Glutamatergic neuron (in vitro differentiated cells): ENCODE results near the gene KRTAP4-12. TPM values are rescaled to one million over a fixed set of nuclear protein-coding genes. Genes with fewer than 3 reads are reported as not detected.
"Not testable (repeated sequence)": the region's sequence is repeated elsewhere in the genome, so short reads cannot be mapped to it uniquely, and the experiment has no call there.

Source experiments
- DNase-seq: peaks from one replicate; pipeline ENCODE4 v3.0.0; 2022
- H3K27ac Mint-ChIP-seq: one replicate; pipeline ENCODE4 v1.8.0; 2020; ENCODE audit warnings: mild to moderate bottlenecking, mixed read lengths, inconsistent platforms; ENCODE audit not compliant: unreplicated experiment
- H3K27me3 Mint-ChIP-seq: one replicate; pipeline ENCODE4 v1.8.0; 2020; ENCODE audit warnings: mild to moderate bottlenecking, moderate library complexity, mixed read lengths, inconsistent platforms; ENCODE audit not compliant: unreplicated experiment
- H3K36me3 Mint-ChIP-seq: one replicate; pipeline ENCODE4 v1.8.0; 2020; ENCODE audit warnings: mild to moderate bottlenecking, mixed read lengths, inconsistent platforms; ENCODE audit not compliant: unreplicated experiment
- H3K4me1 Mint-ChIP-seq: one replicate; pipeline ENCODE4 v1.8.0; 2020; ENCODE audit warnings: mild to moderate bottlenecking, low read depth, mixed read lengths, inconsistent platforms; ENCODE audit not compliant: unreplicated experiment
- H3K4me3 Mint-ChIP-seq: one replicate; pipeline ENCODE4 v1.8.0; 2020; ENCODE audit warnings: mild to moderate bottlenecking, mixed read lengths, inconsistent platforms; ENCODE audit not compliant: unreplicated experiment
- H3K9me3 Mint-ChIP-seq: one replicate; pipeline ENCODE4 v1.8.0; 2020; ENCODE audit warnings: mild to moderate bottlenecking, moderate library complexity, mixed read lengths, inconsistent platforms; ENCODE audit not compliant: unreplicated experiment
- CTCF ChIP-seq: fragments of 200-600 bp; sonication (generic); IDR thresholded peaks from one replicate; pipeline ENCODE4 v1.5.0; 2021; ENCODE audit not compliant: partially characterized antibody, unreplicated experiment
- total RNA-seq: library from RNA; stranded (reverse); fragmentation: NEBNext Ultra II Directional; extraction: Animal tissue kit (Norgen Biotek cat#: 25700); gene quantifications from one replicate; pipeline ENCODE4 v1.2.1, GENCODE V29; 2021; ENCODE audit not compliant: unreplicated experiment

Gene KRTAP4-12
- total RNA-seq, 1 donor from 2014 or later, result not detected

DNA sequence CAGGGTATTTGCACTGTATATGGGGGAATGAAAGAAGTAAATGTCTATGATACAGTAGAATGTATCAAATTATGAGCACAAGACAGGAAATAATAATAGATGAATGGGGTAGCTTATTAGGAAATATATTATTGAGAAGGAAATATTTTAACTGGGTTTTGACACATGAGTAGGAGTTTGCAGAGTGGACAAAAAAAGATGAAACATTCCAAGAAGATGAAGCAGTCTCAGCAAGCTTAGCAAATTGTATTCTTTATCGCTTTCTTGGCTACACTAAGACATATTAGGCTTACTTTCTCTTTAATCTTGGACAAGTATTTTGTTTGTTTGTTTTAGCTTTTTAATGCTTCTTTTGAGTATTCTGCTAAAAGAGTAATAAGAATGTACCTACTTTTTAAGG, 20.1 kb downstream of the KRTAP4-12 start:
- Mint-ChIP-seq H3K36me3 (peaks cover 18% of the 10 kb centered on the region), H3K27me3 (peaks cover 3% of the 10 kb centered on the region), H3K27ac (no peak overlapping the region), H3K4me3 (no peak overlapping the region), H3K4me1 (no peaks in the 10 kb centered on the region), H3K9me3 (peaks cover 15% of the 10 kb centered on the region)
- DNase-seq, result no peak
- no peak for TF ChIP-seq CTCF

GRCh38 chr17:41101586-41102259, 22.3 kb downstream of the KRTAP4-12 start, which contains the start of gene KRTAP4-16:
Gene KRTAP4-16, minus strand, starts transcription at chr17:41102209. Its CDS starts 0 bp downstream, at chr17:41102209.
- H3K4me1 Mint-ChIP-seq, result no peaks in the 10 kb centered on the region
- DNase-seq, result peak; percentile 23
- no peak within 1 kb of the TSS for H3K27ac Mint-ChIP-seq
- peaks cover 24% of the 10 kb centered on the region for H3K36me3 Mint-ChIP-seq
- peaks cover 21% of the 10 kb centered on the region for H3K9me3 Mint-ChIP-seq
- no peak within 1 kb of the TSS for H3K4me3 Mint-ChIP-seq
- TF ChIP-seq CTCF, result no peak
- peaks cover 3% of the 10 kb centered on the region for H3K27me3 Mint-ChIP-seq

GRCh38 chr17:41099682-41100480, 24.1 kb downstream of the KRTAP4-12 start:
- Mint-ChIP-seq H3K36me3 (peaks cover 17% of the 10 kb centered on the region), H3K9me3 (peaks cover 16% of the 10 kb centered on the region)
- H3K4me3 Mint-ChIP-seq, DNase-seq, H3K4me1 Mint-ChIP-seq, H3K27ac Mint-ChIP-seq, H3K27me3 Mint-ChIP-seq: not testable (repeated sequence)

GRCh38 chr17:41098481-41098880, 25.5 kb downstream of the KRTAP4-12 start:
- DNase-seq, result no peak
- Mint-ChIP-seq H3K27ac (no peak overlapping the region), H3K4me1 (no peaks in the 10 kb centered on the region), H3K36me3 (peaks cover 15% of the 10 kb centered on the region), H3K9me3 (peaks cover 19% of the 10 kb centered on the region), H3K4me3 (no peak overlapping the region), H3K27me3 (no peaks in the 10 kb centered on the region)
- TF ChIP-seq CTCF, result no peak

DNA sequence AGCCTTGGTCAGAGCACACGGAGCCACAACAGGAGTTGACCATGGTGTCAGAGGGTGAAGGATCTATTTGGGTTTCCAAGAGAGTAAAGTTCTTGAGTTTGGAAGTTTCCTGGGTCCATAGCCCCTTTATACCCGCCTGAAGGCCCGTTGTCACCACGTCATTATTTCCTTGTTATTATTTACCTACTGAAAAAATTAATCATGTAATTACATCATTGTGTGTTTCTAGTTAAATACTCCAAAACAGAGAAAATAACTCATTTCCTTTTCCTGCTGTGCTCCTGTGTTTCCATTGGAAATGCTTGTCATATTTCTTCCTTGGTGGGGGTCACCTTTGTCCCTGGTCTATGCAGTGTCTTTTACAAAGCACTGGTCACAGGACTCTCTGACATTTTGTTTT, 25.9 kb downstream of the KRTAP4-12 start, which contains the start of gene KRTAP4-8:
TSS of gene KRTAP4-8 (minus strand) at position 101 of the 400 bp plus-strand sequence. CDS start at position 43, 58 bp downstream.
- H3K4me1 Mint-ChIP-seq, result no peaks in the 10 kb centered on the region
- H3K27ac Mint-ChIP-seq, result no peak within 1 kb of the TSS
- peaks cover 12% of the 10 kb centered on the region for H3K36me3 Mint-ChIP-seq

More for the DNA sequence above, 25.9 kb downstream of the KRTAP4-12 start, which contains the start of gene KRTAP4-8:
- Mint-ChIP-seq H3K9me3 (peaks cover 18% of the 10 kb centered on the region), H3K27me3 (no peaks in the 10 kb centered on the region), H3K4me3 (no peak within 1 kb of the TSS)
- no peak for TF ChIP-seq CTCF
- no peak for DNase-seq
